ENCODE results near the gene TNS3.
"Not testable (repeated sequence)": the region's sequence is repeated elsewhere in the genome, so short reads cannot be mapped to it uniquely, and the experiment has no call there.

TNS3 gene

DNA sequence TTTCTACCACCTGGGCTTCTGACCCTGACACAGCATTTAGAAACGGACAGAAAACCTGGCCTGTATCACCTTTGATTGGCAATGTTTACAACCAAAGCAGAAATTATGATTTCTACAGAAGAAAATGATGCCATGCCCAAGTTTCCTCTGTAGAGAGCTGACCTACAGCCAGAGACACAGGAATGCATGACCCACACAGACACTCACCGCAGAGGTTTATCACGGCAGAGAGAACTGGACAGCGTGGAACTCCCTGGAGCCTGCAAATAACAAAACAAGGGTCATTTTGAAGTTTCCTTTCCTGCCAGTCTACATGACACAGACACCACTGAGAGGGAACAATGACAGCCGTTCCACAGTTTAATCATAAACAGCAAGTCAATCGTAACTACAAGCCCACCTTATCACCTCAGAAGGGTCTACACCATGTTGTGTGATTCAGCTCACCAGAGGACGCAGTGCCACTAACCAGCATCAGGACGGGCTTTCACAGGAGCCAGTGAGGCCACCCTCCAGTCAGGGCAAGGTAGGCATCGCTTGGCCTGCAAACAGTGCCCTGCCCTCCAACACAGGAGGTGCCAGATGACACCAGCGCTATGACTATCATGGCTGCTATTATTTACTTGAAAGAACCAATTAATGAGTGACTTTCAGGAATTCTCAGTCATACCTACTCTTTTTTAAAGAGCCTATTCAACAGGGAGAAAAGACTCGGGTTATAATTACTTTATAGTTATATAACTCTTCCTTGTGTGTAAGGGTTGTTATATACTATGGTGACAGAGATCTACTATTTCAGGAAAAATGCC is 139.9 kb downstream of the TNS3 start:
- TF ChIP-seq CTCF (IDR thresholded peaks at IDR 0.05; ENCODE audit: low read depth, low read length, missing control alignments) = no peak
- H3K4me3 ChIP-seq (ENCODE audit: low read depth, low read length) = no peak overlapping the region
- DNase-seq (ENCODE audit: low read depth) = no peak

DNA sequence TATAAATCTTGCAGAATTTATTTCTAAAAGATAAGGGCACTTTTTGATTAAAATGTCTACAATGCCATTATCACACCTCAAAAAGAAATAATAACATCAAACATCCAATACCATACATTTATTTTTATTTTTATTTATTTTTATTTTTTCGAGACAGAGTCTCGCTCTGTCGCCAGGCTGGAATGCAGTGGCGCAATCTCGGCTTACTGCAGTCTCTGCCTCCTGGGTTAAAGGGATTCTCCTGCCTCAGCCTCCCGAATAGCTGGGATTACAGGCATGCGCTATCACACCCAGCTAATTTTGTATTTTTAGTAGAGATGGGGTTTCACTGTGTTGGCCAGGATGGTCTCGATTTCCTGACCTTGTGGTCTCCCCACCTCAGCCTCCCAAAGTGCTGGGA is 140.9 kb downstream of the TNS3 start:
- not testable (repeated sequence) for H3K4me3 ChIP-seq (ENCODE audit: low read depth, low read length); DNase-seq (ENCODE audit: low read depth)

DNA sequence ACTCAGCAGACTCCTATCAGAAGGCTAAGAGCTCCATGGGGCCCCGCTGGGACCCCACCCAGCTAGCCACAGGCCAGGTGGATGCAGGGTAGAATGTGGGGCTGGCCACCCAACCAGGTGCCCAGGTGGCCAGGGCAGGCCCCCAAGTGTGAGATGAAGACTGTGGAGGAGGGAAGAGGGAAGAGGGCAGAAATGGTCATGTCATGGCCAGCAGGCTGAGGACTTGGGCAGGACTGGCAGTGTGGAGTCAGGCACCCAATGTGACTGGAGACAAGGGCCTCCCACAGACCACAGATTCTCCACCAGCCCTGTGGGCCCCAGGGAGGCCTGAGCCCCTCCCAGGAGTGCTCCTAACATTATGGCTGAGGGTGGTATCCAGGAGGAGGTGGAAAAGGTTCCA is 141.6 kb downstream of the TNS3 start:
- DNase-seq (ENCODE audit: low read depth) = no peak
- no peak for TF ChIP-seq CTCF (IDR thresholded peaks at IDR 0.05; ENCODE audit: low read depth, low read length, missing control alignments)
- no peak overlapping the region for H3K4me3 ChIP-seq (ENCODE audit: low read depth, low read length)

- no peak for DNase-seq (ENCODE audit: low read depth)
- no peak overlapping the region for H3K4me3 ChIP-seq (ENCODE audit: low read depth, low read length)
- no peak for TF ChIP-seq CTCF (IDR thresholded peaks at IDR 0.05; ENCODE audit: low read depth, low read length, missing control alignments)
Measured at GRCh38 chr7:47439181-47439667, 142.7 kb downstream of the TNS3 start.

DNA sequence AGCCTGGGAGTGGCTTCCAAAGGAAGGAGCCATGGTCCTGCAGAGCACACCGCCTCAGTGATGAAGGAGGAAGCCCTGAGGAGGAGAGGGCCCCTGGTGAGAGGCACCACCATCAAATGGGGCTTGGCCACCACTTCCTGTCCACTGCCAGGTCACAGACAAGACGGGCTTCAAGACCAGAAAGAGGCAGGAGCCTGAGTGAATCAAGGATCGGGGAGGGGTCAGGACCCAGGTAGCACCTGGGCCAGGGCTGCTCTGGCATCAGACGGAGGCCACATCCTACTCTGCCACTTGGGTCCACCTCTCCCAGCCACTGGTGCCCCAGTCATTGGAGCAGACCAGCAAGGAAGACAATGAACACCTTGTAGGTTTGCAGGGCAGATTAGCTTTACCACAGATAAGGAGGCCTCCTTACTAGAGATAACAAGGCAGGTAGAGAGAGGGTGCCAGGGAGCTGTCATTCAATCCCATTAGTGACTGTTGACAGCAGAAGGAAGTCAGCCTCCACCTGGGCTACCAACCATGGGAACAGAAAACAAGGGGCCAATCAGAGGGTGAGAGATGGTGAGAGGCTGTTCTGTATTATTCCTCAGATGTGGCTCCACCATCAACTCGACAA is 143.4 kb downstream of the TNS3 start:
- no peak for TF ChIP-seq CTCF (IDR thresholded peaks at IDR 0.05; ENCODE audit: low read depth, low read length, missing control alignments)
- H3K4me3 ChIP-seq (ENCODE audit: low read depth, low read length) = no peak overlapping the region
- DNase-seq (ENCODE audit: low read depth) = no peak

DNA sequence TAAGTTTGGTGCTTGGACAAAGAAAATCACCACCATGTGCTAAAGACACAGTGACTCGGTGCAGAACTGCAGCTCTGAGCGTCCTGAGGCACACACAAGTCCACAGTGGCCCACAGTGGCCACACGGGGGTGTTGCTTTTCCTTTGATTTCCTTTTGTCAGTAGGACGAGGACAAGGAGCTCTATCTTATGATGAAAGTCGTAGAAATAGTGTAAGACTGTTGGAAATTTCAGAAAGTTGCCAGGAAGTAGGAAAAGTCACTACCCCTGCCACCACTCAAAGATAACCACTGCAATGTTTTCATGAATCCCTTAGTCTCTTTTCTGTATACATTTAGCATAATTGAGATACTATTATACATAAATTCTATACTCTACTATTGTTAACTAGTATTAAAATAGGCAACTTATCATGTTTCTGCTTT is 146.0 kb downstream of the TNS3 start:
- DNase-seq (ENCODE audit: low read depth) = peak; percentile 16
- TF ChIP-seq CTCF (IDR thresholded peaks at IDR 0.05; ENCODE audit: low read depth, low read length, missing control alignments) = peak; percentile 64
- H3K4me3 ChIP-seq (ENCODE audit: low read depth, low read length) = no peak overlapping the region

GRCh38 chr7:47433564-47433895 is 148.4 kb downstream of the TNS3 start:
- H3K4me3 ChIP-seq (ENCODE audit: low read depth, low read length) = no peak overlapping the region
- TF ChIP-seq CTCF (IDR thresholded peaks at IDR 0.05; ENCODE audit: low read depth, low read length, missing control alignments) = no peak
- no peak for DNase-seq (ENCODE audit: low read depth)
